SK-N-SH (cell line): ENCODE measurements around the gene PROK2.

ENCODE experiments used
- EP300 ChIP-seq, 2 experiments: IDR thresholded peaks; 2 replicates each; pipeline versions ENCODE4 v1.4.0 to v1.6.1; 2012; ENCODE audit warnings: borderline replicate concordance in 1 of 2, low read depth in 1 of 2, low read length in 1 of 2
- FOXM1 ChIP-seq: IDR thresholded peaks from 2 replicates; pipeline ENCODE4 v1.4.0; 2012; ENCODE audit warnings: low read depth, mild to moderate bottlenecking
- RFX5 ChIP-seq: IDR thresholded peaks from 2 replicates; pipeline ENCODE4 v1.6.1; 2012; ENCODE audit warnings: mild to moderate bottlenecking, improper control_type of control experiment, low read length
- SMC3 ChIP-seq: IDR thresholded peaks from 2 replicates; pipeline ENCODE4 v1.6.1; 2012; ENCODE audit warnings: low read depth, low read length, improper control_type of control experiment
- TAF1 ChIP-seq: IDR thresholded peaks from 2 replicates; pipeline ENCODE4 v1.6.1; 2012; ENCODE audit warnings: low read depth, mild to moderate bottlenecking, low read length, moderate library complexity, borderline replicate concordance
- TF ChIP-seq, protein P1 (sequence below): IDR thresholded peaks from 2 replicates; pipeline ENCODE4 v1.6.1; 2012; ENCODE audit warnings: mild to moderate bottlenecking, low read depth, low read length, moderate library complexity
- TF ChIP-seq, protein P2 (sequence below): fragments of 150-350 bp; IDR thresholded peaks from 2 replicates; pipeline ENCODE4 v1.6.1; 2017; ENCODE audit warnings: antibody characterized with exemption, low read length, low read depth, borderline replicate concordance
- TF ChIP-seq, protein P3 (sequence below): fragments of 200-600 bp; sonication (generic); IDR thresholded peaks from 2 replicates; pipeline ENCODE4 v1.6.1; 2017; ENCODE audit warnings: antibody characterized with exemption, mild to moderate bottlenecking, moderate library complexity

DNA sequence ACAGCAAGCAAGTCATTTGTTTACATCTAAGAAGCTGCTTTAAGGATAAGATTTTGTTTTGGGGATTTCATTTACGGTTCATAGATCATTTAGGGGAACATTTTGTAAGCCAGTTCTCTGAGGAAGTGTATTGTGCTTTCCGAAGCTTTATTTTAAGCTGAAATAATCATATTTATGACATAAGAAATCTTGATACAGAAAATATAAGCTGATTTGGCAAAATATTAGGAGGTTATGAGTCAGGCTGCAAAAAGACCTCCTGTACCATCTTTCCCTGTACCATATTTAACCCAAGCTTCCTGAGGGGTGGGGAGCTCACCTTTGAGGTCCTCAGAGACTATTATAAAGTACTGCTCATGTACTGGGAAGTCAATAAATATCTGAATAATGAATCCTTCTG, 51.6 kb downstream of the PROK2 start:
- TF ChIP-seq, protein P1, sequence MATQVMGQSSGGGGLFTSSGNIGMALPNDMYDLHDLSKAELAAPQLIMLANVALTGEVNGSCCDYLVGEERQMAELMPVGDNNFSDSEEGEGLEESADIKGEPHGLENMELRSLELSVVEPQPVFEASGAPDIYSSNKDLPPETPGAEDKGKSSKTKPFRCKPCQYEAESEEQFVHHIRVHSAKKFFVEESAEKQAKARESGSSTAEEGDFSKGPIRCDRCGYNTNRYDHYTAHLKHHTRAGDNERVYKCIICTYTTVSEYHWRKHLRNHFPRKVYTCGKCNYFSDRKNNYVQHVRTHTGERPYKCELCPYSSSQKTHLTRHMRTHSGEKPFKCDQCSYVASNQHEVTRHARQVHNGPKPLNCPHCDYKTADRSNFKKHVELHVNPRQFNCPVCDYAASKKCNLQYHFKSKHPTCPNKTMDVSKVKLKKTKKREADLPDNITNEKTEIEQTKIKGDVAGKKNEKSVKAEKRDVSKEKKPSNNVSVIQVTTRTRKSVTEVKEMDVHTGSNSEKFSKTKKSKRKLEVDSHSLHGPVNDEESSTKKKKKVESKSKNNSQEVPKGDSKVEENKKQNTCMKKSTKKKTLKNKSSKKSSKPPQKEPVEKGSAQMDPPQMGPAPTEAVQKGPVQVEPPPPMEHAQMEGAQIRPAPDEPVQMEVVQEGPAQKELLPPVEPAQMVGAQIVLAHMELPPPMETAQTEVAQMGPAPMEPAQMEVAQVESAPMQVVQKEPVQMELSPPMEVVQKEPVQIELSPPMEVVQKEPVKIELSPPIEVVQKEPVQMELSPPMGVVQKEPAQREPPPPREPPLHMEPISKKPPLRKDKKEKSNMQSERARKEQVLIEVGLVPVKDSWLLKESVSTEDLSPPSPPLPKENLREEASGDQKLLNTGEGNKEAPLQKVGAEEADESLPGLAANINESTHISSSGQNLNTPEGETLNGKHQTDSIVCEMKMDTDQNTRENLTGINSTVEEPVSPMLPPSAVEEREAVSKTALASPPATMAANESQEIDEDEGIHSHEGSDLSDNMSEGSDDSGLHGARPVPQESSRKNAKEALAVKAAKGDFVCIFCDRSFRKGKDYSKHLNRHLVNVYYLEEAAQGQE = no peak
- TF ChIP-seq RFX5 (no peak), TAF1 (no peak), SMC3 (no peak), FOXM1 (no peak), EP300 (IDR thresholded peaks at IDR 0.05; ENCODE audit: borderline replicate concordance in 1 of 2, low read depth in 1 of 2, low read length in 1 of 2) (no peak)
- TF ChIP-seq, protein P2, sequence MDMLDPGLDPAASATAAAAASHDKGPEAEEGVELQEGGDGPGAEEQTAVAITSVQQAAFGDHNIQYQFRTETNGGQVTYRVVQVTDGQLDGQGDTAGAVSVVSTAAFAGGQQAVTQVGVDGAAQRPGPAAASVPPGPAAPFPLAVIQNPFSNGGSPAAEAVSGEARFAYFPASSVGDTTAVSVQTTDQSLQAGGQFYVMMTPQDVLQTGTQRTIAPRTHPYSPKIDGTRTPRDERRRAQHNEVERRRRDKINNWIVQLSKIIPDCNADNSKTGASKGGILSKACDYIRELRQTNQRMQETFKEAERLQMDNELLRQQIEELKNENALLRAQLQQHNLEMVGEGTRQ = no peak
- TF ChIP-seq, protein P3, sequence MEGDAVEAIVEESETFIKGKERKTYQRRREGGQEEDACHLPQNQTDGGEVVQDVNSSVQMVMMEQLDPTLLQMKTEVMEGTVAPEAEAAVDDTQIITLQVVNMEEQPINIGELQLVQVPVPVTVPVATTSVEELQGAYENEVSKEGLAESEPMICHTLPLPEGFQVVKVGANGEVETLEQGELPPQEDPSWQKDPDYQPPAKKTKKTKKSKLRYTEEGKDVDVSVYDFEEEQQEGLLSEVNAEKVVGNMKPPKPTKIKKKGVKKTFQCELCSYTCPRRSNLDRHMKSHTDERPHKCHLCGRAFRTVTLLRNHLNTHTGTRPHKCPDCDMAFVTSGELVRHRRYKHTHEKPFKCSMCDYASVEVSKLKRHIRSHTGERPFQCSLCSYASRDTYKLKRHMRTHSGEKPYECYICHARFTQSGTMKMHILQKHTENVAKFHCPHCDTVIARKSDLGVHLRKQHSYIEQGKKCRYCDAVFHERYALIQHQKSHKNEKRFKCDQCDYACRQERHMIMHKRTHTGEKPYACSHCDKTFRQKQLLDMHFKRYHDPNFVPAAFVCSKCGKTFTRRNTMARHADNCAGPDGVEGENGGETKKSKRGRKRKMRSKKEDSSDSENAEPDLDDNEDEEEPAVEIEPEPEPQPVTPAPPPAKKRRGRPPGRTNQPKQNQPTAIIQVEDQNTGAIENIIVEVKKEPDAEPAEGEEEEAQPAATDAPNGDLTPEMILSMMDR = no peak
